GM21619 (cell line): ENCODE data around the gene GOLGA6L24.
"Not testable (repeated sequence)": the region's sequence is repeated elsewhere in the genome, so short reads cannot be mapped to it uniquely, and the experiment has no call there.

Source experiments
- ATAC-seq: cut with Tn5 transposase; IDR thresholded peaks from one replicate; pipeline ENCODE4 v1.9.1; 2021; ENCODE audit not compliant: unreplicated experiment

Gene GOLGA6L24

GRCh38 chr15:28357984-28358383, at the start of gene GOLGA6L24:
TSS of gene GOLGA6L24 (minus strand) at chr15:28358084. CDS start at chr15:28358023, 61 bp downstream.
- not testable (repeated sequence) for ATAC-seq

- not testable (repeated sequence) for ATAC-seq
Measured at GRCh38 chr15:28402774-28403435, 45.0 kb upstream of the GOLGA6L24 start.

- not testable (repeated sequence) for ATAC-seq
Measured at GRCh38 chr15:28396022-28396421, 38.1 kb upstream of the GOLGA6L24 start.

DNA sequence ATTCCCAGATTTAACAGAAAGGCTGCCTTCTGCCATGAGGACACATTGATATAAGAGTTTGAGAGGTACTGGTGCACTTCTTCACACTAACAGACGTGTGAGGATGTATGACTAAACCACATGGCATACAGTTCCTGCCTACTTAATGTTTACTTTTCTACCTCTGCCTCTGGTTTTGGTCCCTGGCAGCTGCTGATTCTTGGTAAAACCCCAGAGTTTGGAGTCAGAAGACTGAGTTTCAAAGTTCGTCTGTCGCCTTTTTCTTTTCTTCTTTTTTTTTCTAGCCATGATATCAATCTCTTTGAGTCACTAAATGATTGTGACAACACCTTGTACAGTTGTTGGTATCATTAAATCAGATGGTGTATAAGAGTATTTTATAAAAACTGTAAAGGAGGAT, 22.2 kb upstream of the GOLGA6L24 start:
- not testable (repeated sequence) for ATAC-seq

DNA sequence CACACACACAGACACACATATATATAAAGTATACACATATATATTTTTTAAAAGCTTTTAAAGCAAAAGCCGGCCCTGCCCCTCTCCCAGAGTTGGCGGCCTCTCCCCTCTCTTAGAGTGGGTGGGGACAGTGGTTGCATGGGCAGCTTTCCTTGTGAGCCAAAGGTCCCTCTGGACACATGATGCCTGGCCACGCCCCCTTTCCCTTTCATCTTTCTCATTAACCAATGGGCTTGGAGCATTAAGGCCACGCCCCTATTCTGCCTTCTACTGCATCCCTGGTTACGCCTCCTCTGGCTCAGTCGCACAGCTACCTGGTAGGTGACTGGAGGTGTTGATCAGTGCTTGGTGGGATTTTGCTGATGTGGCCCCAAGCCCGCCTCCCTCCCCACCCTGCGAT, 20.5 kb upstream of the GOLGA6L24 start, which contains the start of gene GOLGA8F:
TSS of gene GOLGA8F (plus strand) at position 301 of the 400 bp plus-strand sequence. CDS start at position 399, 98 bp downstream.
- not testable (repeated sequence) for ATAC-seq

DNA sequence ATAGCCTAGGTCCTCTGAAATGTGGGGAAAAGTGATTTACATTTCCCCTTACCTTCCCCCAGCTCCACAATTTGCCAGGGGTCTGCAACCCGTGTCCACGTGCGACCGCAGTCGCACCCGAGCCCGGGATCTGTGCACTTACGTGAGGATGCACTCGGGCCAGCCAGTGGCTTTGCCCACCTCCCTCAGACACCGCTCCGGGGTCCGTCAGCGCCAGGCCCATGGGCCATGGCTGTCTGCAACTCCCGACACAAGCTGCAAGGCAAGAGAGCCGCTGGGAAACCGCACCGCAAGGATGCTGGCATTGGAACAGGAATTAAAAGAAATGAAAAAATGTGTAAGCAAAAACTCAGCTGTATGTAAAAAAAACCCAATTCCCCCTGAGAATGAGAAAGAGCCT, 7.6 kb upstream of the GOLGA6L24 start:
- ATAC-seq: not testable (repeated sequence)

DNA sequence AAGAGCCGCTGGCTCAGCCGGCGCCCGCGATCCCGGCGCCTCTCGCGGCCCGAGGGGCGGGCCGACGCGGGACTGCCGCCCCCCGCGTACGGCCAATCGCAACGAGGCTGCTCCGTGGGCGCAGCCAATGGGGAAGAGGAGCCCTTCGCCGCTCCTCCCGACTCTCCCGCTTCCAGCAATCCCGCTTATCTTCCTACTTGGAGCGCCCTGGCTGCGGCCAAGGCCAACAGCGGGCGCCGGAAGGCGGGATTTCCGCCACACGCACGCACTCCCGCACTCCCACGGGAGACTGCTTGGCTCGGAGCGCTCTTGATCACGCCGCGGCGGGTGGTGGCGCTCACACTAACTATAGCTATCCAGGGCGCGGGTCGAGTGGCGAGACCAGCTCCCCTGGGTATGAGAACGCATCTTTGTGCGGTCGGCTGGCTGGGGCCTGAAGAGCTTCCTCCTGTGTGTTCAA, 35.7 kb downstream of the GOLGA6L24 start, which contains the start of gene HERC2:
TSS of gene HERC2 (minus strand) at position 51 of the 460 bp plus-strand sequence. CDS start 746 bp downstream, outside the sequence.
- ATAC-seq: not testable (repeated sequence)

DNA sequence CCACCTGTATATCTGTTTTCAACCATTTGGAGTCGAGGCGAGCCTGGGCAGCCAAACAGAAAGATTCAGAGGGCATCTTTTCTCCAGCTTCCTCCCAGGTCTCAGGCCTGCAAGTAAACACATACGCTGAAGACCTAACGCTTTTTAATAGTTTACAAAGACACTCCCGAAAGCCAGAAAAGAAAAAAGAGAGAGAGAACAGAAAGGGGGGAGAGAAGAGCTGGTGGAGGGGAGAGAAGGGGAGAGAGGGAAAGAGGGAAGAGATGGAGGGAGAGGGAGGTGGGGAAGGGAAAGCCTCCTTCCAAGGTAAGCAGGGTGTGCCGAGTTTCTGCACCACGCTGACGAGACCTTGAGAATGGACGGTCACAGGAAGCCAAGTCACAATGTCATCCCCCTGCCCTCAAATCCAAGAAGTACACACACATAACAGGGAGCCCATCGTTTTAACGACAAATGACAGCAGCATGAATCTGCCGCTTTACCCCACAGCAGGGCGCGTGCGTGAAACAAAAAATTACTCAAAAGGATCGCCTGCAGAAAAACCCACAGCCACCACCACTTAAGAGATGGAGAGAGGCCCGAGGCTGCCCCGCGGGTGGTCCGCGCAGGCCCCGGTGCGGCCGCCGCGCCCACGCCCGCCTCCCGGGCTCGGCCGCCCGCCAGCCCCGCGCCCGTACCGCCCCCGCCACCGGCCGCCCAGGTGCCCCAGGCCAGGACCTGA, 36.4 kb downstream of the GOLGA6L24 start:
- ATAC-seq: not testable (repeated sequence)

DNA sequence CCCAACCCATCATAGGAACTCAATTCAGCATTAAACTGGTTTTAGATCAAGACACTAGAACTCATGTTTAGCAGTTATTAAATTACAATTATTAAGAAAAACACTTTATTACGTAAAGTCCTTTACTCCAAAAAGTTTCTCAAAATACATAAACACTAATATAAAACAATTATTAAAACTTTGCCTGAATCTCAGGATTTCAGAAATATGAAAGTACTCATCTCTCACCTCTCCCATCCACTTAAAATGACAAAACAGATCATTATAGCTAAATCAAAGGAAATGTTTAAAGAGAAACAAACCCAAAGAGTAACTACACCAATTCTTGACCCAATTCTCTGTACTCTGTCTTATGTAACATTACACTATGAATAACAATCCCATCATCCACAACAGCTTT, 38.2 kb downstream of the GOLGA6L24 start:
- ATAC-seq: not testable (repeated sequence)

GRCh38 chr15:28318828-28319227, 39.1 kb downstream of the GOLGA6L24 start:
- not testable (repeated sequence) for ATAC-seq

DNA sequence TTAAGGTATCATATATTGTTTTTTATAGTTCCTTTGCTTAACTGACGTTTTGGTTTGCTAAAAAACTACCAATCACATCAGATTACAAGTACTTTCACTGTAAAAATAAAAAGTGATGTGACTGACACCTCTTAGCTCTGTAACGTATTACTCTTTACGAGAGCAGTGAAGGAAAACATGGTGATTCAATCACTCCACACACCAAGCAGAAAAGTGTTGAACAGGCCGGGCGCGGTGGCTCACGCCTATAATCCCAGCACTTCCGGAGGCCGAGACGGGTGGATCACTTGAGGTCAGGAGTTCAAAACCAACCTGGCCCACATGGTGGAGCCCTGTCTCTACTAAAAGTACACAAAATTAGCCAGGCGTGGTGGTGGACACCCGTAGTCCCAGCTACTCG, 39.8 kb downstream of the GOLGA6L24 start:
- not testable (repeated sequence) for ATAC-seq

- ATAC-seq: not testable (repeated sequence)
Measured at GRCh38 chr15:28316958-28317357, 40.9 kb downstream of the GOLGA6L24 start.

GRCh38 chr15:28310454-28310853, 47.4 kb downstream of the GOLGA6L24 start:
- not testable (repeated sequence) for ATAC-seq

DNA sequence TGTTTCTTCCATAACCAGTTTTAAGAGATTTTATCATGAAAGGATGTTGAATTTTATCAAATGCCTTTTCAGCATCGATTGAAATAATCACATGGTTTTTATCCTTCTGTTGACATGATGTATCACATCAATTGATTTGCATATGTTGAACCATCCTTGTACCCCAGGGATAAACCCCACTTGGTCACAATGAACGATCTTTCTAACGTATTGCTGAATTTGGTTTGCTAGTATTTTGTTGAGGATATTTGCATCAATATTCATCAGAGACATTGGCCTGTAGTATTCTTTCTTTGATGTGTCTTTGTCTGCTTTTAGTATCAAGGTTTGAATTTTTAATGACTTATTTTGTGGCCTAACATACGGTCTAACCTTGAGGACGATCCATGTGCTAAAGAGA, 49.2 kb downstream of the GOLGA6L24 start:
- not testable (repeated sequence) for ATAC-seq
